Panc1 (cell line): ENCODE data around the gene ECHDC3. TPM values are rescaled to one million over a fixed set of nuclear protein-coding genes. Genes with fewer than 3 reads are reported as not detected.

ENCODE experiments used
- ATAC-seq: fragments of 200-7000 bp; cut with Tn5 transposase; 2 replicates; pipeline ENCODE4 v1.9.1; 2020; ENCODE audit warnings: mild to moderate bottlenecking, moderate library complexity
- BruUV-seq: library from RNA; stranded (reverse); fragments of 400-500 nt; replicated peaks from 2 replicates; lab custom pipeline; 2021; lab: Mats Ljungman, UMichigan
- CTCF ChIA-PET: fragments of 300-600 bp; sonication (Branson Sonifier 250); formaldehyde crosslinking; loops from one replicate; lab custom pipeline; 2022; ENCODE audit warnings: antibody characterized with exemption; lab: Charles Lee
- POLR2A ChIA-PET: fragments of 300-600 bp; sonication (Branson Sonifier 250); formaldehyde crosslinking; loops from one replicate; lab custom pipeline; 2022; ENCODE audit warnings: antibody characterized with exemption; lab: Charles Lee
- DNase-seq: peaks from one replicate; pipeline ENCODE4 v3.0.0-alpha.2; 2010; ENCODE audit warnings: low read depth, low spot score
- H3K27ac ChIP-seq: 2 replicates; pipeline ENCODE4 v1.5.1; 2011; ENCODE audit warnings: mild to moderate bottlenecking, low read length, inconsistent platforms
- H3K27me3 ChIP-seq: fragments of 200-500 bp; sonication (Bioruptor generic); 2 replicates; pipeline ENCODE4 v1.6.0; 2014; ENCODE audit warnings: low read length, inconsistent platforms; ENCODE audit not compliant: control insufficient read depth, insufficient read depth
- H3K36me3 ChIP-seq: fragments of 200-500 bp; sonication (Bioruptor generic); 2 replicates; pipeline ENCODE4 v1.5.1; 2014; ENCODE audit warnings: inconsistent platforms, mild to moderate bottlenecking, low read length, moderate library complexity; ENCODE audit not compliant: control insufficient read depth, insufficient read depth
- H3K4me1 ChIP-seq: 2 replicates; pipeline ENCODE4 v1.5.1; 2011; ENCODE audit warnings: inconsistent platforms, mild to moderate bottlenecking, low read length, moderate library complexity; ENCODE audit not compliant: control insufficient read depth, insufficient read depth
- H3K4me3 ChIP-seq, 2 experiments: 2 replicates each; pipeline ENCODE4 v1.5.1; 2011 to 2012; ENCODE audit warnings: low read depth in 2 of 2, low read length in 2 of 2, mild to moderate bottlenecking in 2 of 2, inconsistent platforms in 1 of 2, moderate library complexity in 1 of 2
- H3K9me3 ChIP-seq: fragments of 200-500 bp; sonication (Bioruptor generic); 2 replicates; pipeline ENCODE4 v1.5.1; 2014; ENCODE audit warnings: low read depth, mild to moderate bottlenecking, inconsistent platforms, low read length, moderate library complexity; ENCODE audit not compliant: control insufficient read depth, insufficient read depth
- POLR2AphosphoS5 ChIP-seq: IDR thresholded peaks from 2 replicates; pipeline ENCODE4 v1.6.1; 2012; ENCODE audit warnings: mild to moderate bottlenecking, low read depth, low read length, moderate library complexity
- SIN3A ChIP-seq: IDR thresholded peaks from 2 replicates; pipeline ENCODE4 v1.6.1; 2012; ENCODE audit warnings: low read depth, mild to moderate bottlenecking, low read length, moderate library complexity, borderline replicate concordance; ENCODE audit not compliant: insufficient read depth
- TCF7L2 ChIP-seq: IDR thresholded peaks from 2 replicates; pipeline ENCODE4 v1.6.1; 2011; ENCODE audit warnings: mild to moderate bottlenecking, low read depth, low read length, inconsistent platforms
- in situ Hi-C: cut with HindIII; loops from 2 replicates; pipeline ENCODE4 v1.10.0; 2016; ENCODE audit warnings: low sequenced_read_pairs, low pct_unique_long_range_greater_than_20kb
- intact Hi-C: fragments of 100-400 bp; cut with micrococcal nuclease; formaldehyde crosslinking; loops from one replicate; pipeline ENCODE4 v1.10.0; 2022; ENCODE audit not compliant: unreplicated experiment
- total RNA-seq: library from RNA; stranded (reverse); gene quantifications from one replicate; pipeline ENCODE4 v1.2.1, GENCODE V29; 2021; ENCODE audit not compliant: unreplicated experiment
- TF ChIP-seq, protein P1 (sequence below), 2 experiments: IDR thresholded peaks; 2 replicates each; pipeline ENCODE4 v1.6.1; 2011 to 2012; ENCODE audit warnings: low read depth in 2 of 2, control low read depth in 1 of 2, low read length in 1 of 2, mild to moderate bottlenecking in 1 of 2, moderate library complexity in 1 of 2; ENCODE audit not compliant: insufficient read depth in 1 of 2
- TF ChIP-seq, protein P2 (sequence below): fragments of 450-650 bp; IDR thresholded peaks from 2 replicates; pipeline ENCODE4 v1.5.1; 2017; ENCODE audit warnings: mild to moderate bottlenecking

The ECHDC3 gene
- total RNA-seq, 1 experiment from 2014 or later = 5.8 TPM

DNA sequence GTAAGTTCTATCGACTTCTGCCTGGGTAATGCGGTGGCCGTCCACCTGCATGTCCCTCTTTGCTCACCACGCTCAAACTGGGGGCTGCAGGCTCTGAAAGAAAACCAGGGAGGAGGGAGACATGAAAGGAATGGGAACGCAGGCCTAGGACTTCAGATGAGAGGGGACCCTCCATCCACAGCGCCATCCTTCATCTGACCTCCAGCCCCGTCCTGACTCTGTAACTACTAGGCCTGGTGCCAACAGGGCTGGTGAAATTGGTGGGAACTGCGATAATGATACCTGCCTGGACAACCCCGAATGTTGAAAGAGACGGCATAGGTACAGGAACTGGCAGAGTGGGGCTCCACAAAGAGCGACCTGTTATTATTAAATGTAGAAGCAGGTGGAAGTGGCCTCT lies 1.3 kb upstream of the ECHDC3 start:
- H3K4me3 ChIP-seq = no peak overlapping the region
- ChIA-PET POLR2A (no interaction called here), CTCF (no interaction called here)
- in situ Hi-C loops = no loop called here
- H3K9me3 ChIP-seq = no peaks in the 10 kb centered on the region
- no TSS peak for BruUV-seq
- no peak overlapping the region for H3K27ac ChIP-seq
- intact Hi-C loops = no loop called here
- DNase-seq (no peak), ATAC-seq (no peak)
- no peaks in the 10 kb centered on the region for H3K4me1 ChIP-seq
- H3K36me3 ChIP-seq = no peaks in the 10 kb centered on the region
- H3K27me3 ChIP-seq = no peaks in the 10 kb centered on the region
- TF ChIP-seq, protein P1, sequence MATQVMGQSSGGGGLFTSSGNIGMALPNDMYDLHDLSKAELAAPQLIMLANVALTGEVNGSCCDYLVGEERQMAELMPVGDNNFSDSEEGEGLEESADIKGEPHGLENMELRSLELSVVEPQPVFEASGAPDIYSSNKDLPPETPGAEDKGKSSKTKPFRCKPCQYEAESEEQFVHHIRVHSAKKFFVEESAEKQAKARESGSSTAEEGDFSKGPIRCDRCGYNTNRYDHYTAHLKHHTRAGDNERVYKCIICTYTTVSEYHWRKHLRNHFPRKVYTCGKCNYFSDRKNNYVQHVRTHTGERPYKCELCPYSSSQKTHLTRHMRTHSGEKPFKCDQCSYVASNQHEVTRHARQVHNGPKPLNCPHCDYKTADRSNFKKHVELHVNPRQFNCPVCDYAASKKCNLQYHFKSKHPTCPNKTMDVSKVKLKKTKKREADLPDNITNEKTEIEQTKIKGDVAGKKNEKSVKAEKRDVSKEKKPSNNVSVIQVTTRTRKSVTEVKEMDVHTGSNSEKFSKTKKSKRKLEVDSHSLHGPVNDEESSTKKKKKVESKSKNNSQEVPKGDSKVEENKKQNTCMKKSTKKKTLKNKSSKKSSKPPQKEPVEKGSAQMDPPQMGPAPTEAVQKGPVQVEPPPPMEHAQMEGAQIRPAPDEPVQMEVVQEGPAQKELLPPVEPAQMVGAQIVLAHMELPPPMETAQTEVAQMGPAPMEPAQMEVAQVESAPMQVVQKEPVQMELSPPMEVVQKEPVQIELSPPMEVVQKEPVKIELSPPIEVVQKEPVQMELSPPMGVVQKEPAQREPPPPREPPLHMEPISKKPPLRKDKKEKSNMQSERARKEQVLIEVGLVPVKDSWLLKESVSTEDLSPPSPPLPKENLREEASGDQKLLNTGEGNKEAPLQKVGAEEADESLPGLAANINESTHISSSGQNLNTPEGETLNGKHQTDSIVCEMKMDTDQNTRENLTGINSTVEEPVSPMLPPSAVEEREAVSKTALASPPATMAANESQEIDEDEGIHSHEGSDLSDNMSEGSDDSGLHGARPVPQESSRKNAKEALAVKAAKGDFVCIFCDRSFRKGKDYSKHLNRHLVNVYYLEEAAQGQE (IDR thresholded peaks at IDR 0.05; ENCODE audit: insufficient read depth in 1 of 2, low read depth in 2 of 2, low read length in 1 of 2) = no peak
- TF ChIP-seq SIN3A = no peak

DNA sequence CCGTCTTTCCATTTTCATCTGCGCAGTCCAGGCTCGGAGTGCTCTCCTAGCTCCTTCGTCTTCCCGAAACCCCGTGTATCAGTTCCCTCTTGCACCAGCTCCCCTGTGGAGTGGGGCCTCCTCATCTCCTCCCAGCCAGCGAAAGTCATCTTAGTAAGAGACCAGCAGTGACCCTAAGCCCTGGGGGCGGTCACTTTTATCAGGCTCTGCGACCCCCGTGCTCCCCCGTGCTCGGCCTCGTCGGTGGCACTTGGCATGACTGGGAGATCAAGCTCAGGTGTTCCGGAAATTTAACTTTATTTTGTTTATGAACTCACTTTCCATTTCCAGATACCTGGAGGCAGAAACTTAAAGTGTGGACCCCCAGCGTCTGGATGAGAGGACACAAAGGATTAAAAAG lies 574 bp upstream of the ECHDC3 start:
- H3K4me1 ChIP-seq = no peaks in the 10 kb centered on the region
- peak overlapping the region; percentile 42 to 62 for H3K4me3 ChIP-seq
- no peak for TF ChIP-seq POLR2AphosphoS5
- TF ChIP-seq, protein P2, sequence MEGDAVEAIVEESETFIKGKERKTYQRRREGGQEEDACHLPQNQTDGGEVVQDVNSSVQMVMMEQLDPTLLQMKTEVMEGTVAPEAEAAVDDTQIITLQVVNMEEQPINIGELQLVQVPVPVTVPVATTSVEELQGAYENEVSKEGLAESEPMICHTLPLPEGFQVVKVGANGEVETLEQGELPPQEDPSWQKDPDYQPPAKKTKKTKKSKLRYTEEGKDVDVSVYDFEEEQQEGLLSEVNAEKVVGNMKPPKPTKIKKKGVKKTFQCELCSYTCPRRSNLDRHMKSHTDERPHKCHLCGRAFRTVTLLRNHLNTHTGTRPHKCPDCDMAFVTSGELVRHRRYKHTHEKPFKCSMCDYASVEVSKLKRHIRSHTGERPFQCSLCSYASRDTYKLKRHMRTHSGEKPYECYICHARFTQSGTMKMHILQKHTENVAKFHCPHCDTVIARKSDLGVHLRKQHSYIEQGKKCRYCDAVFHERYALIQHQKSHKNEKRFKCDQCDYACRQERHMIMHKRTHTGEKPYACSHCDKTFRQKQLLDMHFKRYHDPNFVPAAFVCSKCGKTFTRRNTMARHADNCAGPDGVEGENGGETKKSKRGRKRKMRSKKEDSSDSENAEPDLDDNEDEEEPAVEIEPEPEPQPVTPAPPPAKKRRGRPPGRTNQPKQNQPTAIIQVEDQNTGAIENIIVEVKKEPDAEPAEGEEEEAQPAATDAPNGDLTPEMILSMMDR = no peak
- H3K36me3 ChIP-seq = no peaks in the 10 kb centered on the region
- ATAC-seq (no peak), DNase-seq (no peak)
- no TSS peak for BruUV-seq
- intact Hi-C loops = no loop called here
- no peaks in the 10 kb centered on the region for H3K9me3 ChIP-seq
- CTCF ChIA-PET = no interaction called here
- no peaks in the 10 kb centered on the region for H3K27me3 ChIP-seq
- no peak overlapping the region for H3K27ac ChIP-seq
- in situ Hi-C loops = no loop called here
- POLR2A ChIA-PET = no interaction called here

DNA sequence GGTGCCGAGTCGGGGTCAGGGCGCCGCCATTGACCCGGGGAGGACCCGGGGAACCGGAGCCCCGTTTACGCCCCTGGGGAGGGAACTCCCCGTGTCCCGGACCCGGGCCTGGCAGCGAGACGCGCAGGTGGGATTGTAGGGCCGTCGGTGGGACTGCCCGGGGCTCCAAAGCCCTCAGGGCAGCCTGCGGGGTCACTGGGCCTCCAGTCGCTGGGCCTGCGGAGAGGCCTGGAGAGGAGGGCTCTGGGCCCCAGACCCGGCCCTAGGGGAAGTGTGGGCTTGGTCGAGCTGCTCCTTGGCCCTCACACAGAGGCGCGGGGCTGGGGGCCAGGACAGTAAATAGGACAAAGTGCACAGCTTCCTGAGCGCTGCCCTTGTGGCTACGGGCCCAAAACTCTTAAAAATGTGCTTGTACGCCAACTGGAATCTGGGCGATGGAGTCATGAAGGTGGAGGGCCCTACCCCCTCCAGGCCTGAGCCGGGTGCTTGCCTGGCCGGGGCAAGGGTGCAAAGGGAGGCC lies 657 bp downstream of the ECHDC3 start:
- BruUV-seq = no TSS peak
- TF ChIP-seq, protein P1 (IDR thresholded peaks at IDR 0.05; ENCODE audit: insufficient read depth in 1 of 2, low read depth in 2 of 2, low read length in 1 of 2) = no peak
- TF ChIP-seq SIN3A = no peak
- TF ChIP-seq POLR2AphosphoS5 = no peak
- TF ChIP-seq, protein P2 = no peak
- TF ChIP-seq TCF7L2 = no peak
- H3K27me3 ChIP-seq = no peaks in the 10 kb centered on the region
- no peaks in the 10 kb centered on the region for H3K36me3 ChIP-seq
- CTCF ChIA-PET = no interaction called here
- DNase-seq (no peak), ATAC-seq (peak; percentile 49)
- peak overlapping the region; percentile 53 to 56 for H3K4me3 ChIP-seq
- intact Hi-C loops (no loop called here), in situ Hi-C loops (no loop called here)
- H3K9me3 ChIP-seq = no peaks in the 10 kb centered on the region
- POLR2A ChIA-PET = no interaction called here
- H3K4me1 ChIP-seq = no peaks in the 10 kb centered on the region
- H3K27ac ChIP-seq = no peak overlapping the region
